Calu3 (cell line): ENCODE measurements around the gene TMEM203. TPM values are rescaled to one million over a fixed set of nuclear protein-coding genes. Genes with fewer than 3 reads are reported as not detected.

Source experiments
- BruUV-seq: library from RNA; stranded (reverse); fragments of 400-500 nt; replicated peaks from 2 replicates; lab custom pipeline; 2021; lab: Mats Ljungman, UMichigan
- CTCF ChIA-PET: fragments of 300-600 bp; sonication (Branson Sonifier 250); formaldehyde crosslinking; loops from one replicate; lab custom pipeline; 2022; ENCODE audit warnings: antibody characterized with exemption; lab: Charles Lee
- DNase-seq: peaks from one replicate; pipeline ENCODE4 v3.0.0; 2022
- H3K27ac Mint-ChIP-seq: one replicate; pipeline ENCODE4 v1.8.0; 2022; ENCODE audit warnings: mixed read lengths; ENCODE audit not compliant: unreplicated experiment
- H3K27me3 Mint-ChIP-seq: one replicate; pipeline ENCODE4 v1.8.0; 2022; ENCODE audit warnings: mixed read lengths; ENCODE audit not compliant: unreplicated experiment
- H3K36me3 Mint-ChIP-seq: one replicate; pipeline ENCODE4 v1.8.0; 2022; ENCODE audit warnings: mild to moderate bottlenecking, moderate library complexity, mixed read lengths; ENCODE audit not compliant: insufficient read depth, unreplicated experiment
- H3K4me1 Mint-ChIP-seq: one replicate; pipeline ENCODE4 v1.8.0; 2022; ENCODE audit warnings: mild to moderate bottlenecking, low read depth, mixed read lengths; ENCODE audit not compliant: unreplicated experiment
- H3K4me3 Mint-ChIP-seq: one replicate; pipeline ENCODE4 v1.8.0; 2022; ENCODE audit warnings: mild to moderate bottlenecking, low read depth, moderate library complexity, mixed read lengths; ENCODE audit not compliant: unreplicated experiment
- H3K9me3 Mint-ChIP-seq: one replicate; pipeline ENCODE4 v1.8.0; 2022; ENCODE audit warnings: low read depth, mixed read lengths; ENCODE audit not compliant: unreplicated experiment
- CTCF ChIP-seq: fragments of 200-600 bp; IDR thresholded peaks from one replicate; pipeline ENCODE4 v1.8.0; 2022; ENCODE audit warnings: antibody characterized with exemption; ENCODE audit not compliant: unreplicated experiment
- intact Hi-C: fragments of 100-400 bp; cut with micrococcal nuclease; formaldehyde crosslinking; loops from one replicate; pipeline ENCODE4 v1.10.0; 2022; ENCODE audit not compliant: unreplicated experiment
- total RNA-seq: library from RNA; stranded (reverse); gene quantifications from 2 replicates; pipeline ENCODE4 v1.2.3, GENCODE V29; 2022

TMEM203 gene
- total RNA-seq, 1 experiment from 2014 or later = 25.4 TPM

DNA sequence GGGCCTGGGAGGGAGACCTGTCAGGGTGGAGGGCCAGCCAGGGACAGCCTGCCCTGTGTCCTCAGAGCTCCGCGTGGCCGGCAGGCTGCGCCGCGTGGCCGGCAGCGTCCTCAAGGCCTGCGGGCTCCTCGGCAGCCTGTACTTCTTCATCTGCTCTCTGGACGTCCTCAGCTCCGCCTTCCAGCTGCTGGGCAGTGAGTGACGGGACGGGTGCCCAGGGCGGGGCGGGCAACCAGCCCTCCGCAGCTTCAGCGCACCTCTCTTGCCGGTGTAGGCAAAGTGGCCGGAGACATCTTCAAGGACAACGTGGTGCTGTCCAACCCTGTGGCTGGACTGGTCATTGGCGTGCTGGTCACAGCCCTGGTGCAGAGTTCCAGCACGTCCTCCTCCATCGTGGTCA, 27.1 kb upstream of the TMEM203 start:
- intact Hi-C loops = no loop called here
- H3K4me3 Mint-ChIP-seq = no peak overlapping the region
- peaks cover 14% of the 10 kb centered on the region for H3K36me3 Mint-ChIP-seq
- H3K27ac Mint-ChIP-seq = no peak overlapping the region
- no peak for DNase-seq
- BruUV-seq = no TSS peak
- no peaks in the 10 kb centered on the region for H3K9me3 Mint-ChIP-seq
- CTCF ChIA-PET = no interaction called here
- H3K27me3 Mint-ChIP-seq = peaks cover 17% of the 10 kb centered on the region
- no peak for TF ChIP-seq CTCF
- H3K4me1 Mint-ChIP-seq = peaks cover 16% of the 10 kb centered on the region

GRCh38 chr9:137232101-137232500, 26.7 kb upstream of the TMEM203 start:
- no peak for TF ChIP-seq CTCF
- intact Hi-C loops = no loop called here
- no peak for DNase-seq
- no TSS peak for BruUV-seq
- no peak overlapping the region for H3K4me3 Mint-ChIP-seq
- CTCF ChIA-PET = interaction anchor here (0.6 kb wide), 1 partner anchor 86 kb away, joined by 3 read pairs; no protein-coding TSS in a partner anchor
- H3K27me3 Mint-ChIP-seq = peaks cover 17% of the 10 kb centered on the region
- no peaks in the 10 kb centered on the region for H3K9me3 Mint-ChIP-seq
- peaks cover 18% of the 10 kb centered on the region for H3K4me1 Mint-ChIP-seq
- H3K27ac Mint-ChIP-seq = no peak overlapping the region
- H3K36me3 Mint-ChIP-seq = peaks cover 19% of the 10 kb centered on the region

DNA sequence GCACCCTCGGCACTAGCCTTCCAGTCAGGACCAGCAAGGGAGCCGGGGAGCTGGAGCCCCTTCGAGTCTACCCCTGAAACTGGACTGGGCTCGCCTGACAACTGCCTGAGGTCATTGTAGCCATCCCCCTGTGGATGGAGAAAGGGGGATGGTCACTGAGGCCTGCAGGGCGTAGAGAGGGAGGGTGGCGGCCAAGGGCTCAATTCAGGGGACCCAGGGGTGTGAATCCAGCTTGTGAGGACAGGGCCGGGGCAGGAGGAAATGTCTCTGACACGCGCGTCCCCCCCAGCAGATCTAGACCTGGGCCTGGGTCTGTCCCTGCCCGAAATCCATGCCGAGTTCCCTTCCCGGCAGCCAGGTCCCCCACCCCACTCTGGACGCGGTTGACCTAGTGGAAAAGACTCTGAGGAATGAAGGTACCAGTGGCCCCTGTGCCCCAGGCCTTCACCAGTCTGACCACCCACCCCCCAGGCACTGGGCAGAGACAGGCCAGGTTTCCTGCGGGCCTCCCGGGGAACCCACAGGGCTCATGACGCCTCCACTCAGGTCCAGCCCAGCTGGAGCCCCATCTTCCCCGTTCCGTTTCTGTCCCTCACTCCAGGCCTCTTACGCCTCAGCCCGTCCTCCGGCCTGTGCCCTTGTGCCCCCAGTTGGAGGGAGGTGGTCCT, 26.1 kb upstream of the TMEM203 start:
- CTCF ChIA-PET = interaction anchor here (0.6 kb wide), 1 partner anchor 86 kb away, joined by 3 read pairs; no protein-coding TSS in a partner anchor
- no peak for DNase-seq
- Mint-ChIP-seq H3K36me3 (peaks cover 25% of the 10 kb centered on the region), H3K27ac (no peak overlapping the region), H3K27me3 (peaks cover 17% of the 10 kb centered on the region), H3K4me1 (peaks cover 22% of the 10 kb centered on the region), H3K4me3 (no peak overlapping the region), H3K9me3 (no peaks in the 10 kb centered on the region)
- BruUV-seq = no TSS peak
- intact Hi-C loops = no loop called here
- no peak for TF ChIP-seq CTCF

- Mint-ChIP-seq H3K27me3 (peaks cover 17% of the 10 kb centered on the region), H3K4me1 (peaks cover 27% of the 10 kb centered on the region), H3K4me3 (no peak within 1 kb of the TSS), H3K27ac (no peak within 1 kb of the TSS), H3K9me3 (no peaks in the 10 kb centered on the region), H3K36me3 (peaks cover 29% of the 10 kb centered on the region)
- no TSS peak for BruUV-seq
- no peak for DNase-seq
- CTCF ChIA-PET = interaction anchor here (0.6 kb wide), 1 partner anchor 163 kb away, joined by 3 read pairs; no protein-coding TSS in a partner anchor
- intact Hi-C loops = no loop called here
- TF ChIP-seq CTCF = no peak
Measured at GRCh38 chr9:137230705-137231371, 25.4 kb upstream of the TMEM203 start, which contains the start of gene SLC34A3. TSS of gene SLC34A3 (plus strand) at chr9:137230901. CDS start at chr9:137231703, 802 bp downstream.
